Body of pancreas (tissue), 4 donors: Measurements from ENCODE around the gene COQ3.

Experiments
- CTCF ChIP-seq, 7 experiments: fragments of 450-650 bp in 4 of 7; fragments of 200-600 bp in 3 of 7; sonication (generic) in 3 of 7; IDR thresholded peaks; one replicate each; pipeline ENCODE4 v1.5.1; 2016 to 2019; ENCODE audit warnings: antibody characterized with exemption in 7 of 7
- POLR2A ChIP-seq, 3 donors: fragments of 450-650 bp; IDR thresholded peaks; one replicate each; pipeline ENCODE4 v1.6.1; 2016; ENCODE audit warnings: antibody characterized with exemption in 3 of 3, mild to moderate bottlenecking in 2 of 3

- no peak for TF ChIP-seq POLR2A (IDR thresholded peaks at IDR 0.05)
- no peak for TF ChIP-seq CTCF (IDR thresholded peaks at IDR 0.05)
Measured at GRCh38 chr6:99341862-99342455, 52.0 kb downstream of the COQ3 start.
